ENCODE results near the gene MDP1.
"Not testable (repeated sequence)": the region's sequence is repeated elsewhere in the genome, so short reads cannot be mapped to it uniquely, and the experiment has no call there.

The MDP1 gene

GRCh38 chr14:24249230-24250021 lies 33.6 kb upstream of the MDP1 start:
- no peak for DNase-seq

GRCh38 chr14:24247422-24247821 lies 31.6 kb upstream of the MDP1 start:
- DNase-seq = no peak

- peak in 1 of 2 experiments; percentile 12 for DNase-seq
These were observed 30.9 kb upstream of the MDP1 start for GRCh38 chr14:24246765-24247212.

DNA sequence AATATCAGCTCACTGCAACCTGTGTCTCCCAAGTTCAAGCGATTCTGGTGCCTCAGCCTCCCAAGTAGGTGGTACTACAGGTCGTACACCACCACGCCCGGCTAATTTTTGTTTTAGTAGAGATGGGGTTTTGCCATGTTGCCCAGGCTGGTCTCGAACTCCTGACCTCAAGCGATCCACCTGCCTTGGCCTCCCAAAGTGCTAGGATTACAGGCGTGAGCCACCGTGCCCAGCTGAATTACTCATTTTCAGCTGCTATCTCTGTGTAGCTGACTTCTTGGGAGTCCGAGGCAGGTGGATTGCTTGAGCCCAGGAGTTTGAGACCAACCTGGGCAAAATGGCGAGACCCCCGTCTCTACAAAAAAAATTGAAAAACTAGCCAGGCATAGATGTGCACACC lies 29.5 kb upstream of the MDP1 start:
- not testable (repeated sequence) for DNase-seq

GRCh38 chr14:24243336-24243836 lies 27.5 kb upstream of the MDP1 start:
- DNase-seq = peak in 1 of 2 experiments; percentile 7

GRCh38 chr14:24241829-24242443 lies 26.1 kb upstream of the MDP1 start:
- peak; percentile 90 to 93 for DNase-seq

DNA sequence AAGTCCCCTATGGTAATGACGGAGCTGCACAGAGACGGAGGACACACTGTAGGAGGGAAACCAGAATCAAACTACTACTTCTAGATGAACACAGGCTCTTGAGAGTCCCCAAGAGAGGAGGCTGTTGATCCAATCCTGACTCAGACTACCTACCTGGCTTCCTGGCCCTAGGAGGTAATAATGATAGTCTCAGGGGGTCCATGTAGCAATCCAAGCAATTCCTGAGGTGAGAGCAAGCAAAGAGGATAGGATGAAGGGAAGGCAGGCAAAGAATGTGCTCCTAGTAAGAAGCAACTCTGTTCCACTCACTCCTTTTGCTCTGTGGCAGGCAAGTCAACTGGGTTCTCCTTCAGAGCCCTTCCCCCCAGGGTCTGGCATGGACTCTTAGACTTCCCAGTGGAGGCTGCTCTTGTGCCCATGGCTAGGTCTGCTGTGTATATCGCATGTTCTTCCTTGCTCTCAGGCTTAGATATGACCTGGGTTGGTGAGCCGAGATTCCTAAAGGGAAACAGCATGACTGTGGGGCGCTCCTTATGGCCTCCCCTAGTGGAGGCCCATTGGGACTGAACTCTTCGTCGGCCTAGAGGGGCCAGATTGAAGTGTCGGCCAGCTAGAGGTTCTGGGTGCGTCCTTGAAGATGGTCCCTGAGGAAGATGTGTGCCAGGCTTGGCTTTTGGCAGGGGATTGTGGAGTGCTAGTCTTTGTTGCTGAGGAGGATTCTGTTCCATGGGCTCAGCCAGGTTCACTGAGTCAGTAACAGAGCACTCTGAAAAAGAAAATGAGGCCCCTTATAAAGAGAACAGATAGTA lies 24.4 kb upstream of the MDP1 start:
- no peak for DNase-seq

DNA sequence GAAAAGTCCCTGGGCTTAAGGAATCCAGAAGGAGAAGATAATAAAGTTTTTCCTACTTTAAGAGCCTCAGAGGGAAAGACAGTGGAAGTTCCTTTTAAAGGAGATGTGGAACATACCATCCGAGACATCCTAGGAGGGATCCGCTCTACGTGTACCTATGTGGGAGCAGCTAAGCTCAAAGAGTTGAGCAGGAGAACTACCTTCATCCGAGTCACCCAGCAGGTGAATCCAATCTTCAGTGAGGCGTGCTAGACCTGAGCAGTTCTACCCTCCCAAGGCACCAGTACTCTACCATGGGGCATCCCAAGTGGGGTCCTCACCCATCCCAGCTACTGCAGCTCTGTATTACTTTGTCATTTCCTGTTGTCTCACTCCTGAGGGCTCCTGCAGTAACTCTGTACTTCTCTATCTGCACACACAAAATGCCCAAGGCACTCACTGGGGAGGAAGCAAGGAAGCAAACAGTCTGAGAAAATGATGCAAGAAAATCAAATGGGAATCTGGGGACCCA lies 22.7 kb upstream of the MDP1 start:
- DNase-seq = no peak

GRCh38 chr14:24238123-24238522 lies 22.3 kb upstream of the MDP1 start:
- peak in 1 of 2 experiments; percentile 62 for DNase-seq

- no peak for DNase-seq
These were observed 21.6 kb upstream of the MDP1 start for GRCh38 chr14:24237463-24237955.

- no peak for DNase-seq
These were observed 21.0 kb upstream of the MDP1 start for GRCh38 chr14:24236689-24237462.

DNA sequence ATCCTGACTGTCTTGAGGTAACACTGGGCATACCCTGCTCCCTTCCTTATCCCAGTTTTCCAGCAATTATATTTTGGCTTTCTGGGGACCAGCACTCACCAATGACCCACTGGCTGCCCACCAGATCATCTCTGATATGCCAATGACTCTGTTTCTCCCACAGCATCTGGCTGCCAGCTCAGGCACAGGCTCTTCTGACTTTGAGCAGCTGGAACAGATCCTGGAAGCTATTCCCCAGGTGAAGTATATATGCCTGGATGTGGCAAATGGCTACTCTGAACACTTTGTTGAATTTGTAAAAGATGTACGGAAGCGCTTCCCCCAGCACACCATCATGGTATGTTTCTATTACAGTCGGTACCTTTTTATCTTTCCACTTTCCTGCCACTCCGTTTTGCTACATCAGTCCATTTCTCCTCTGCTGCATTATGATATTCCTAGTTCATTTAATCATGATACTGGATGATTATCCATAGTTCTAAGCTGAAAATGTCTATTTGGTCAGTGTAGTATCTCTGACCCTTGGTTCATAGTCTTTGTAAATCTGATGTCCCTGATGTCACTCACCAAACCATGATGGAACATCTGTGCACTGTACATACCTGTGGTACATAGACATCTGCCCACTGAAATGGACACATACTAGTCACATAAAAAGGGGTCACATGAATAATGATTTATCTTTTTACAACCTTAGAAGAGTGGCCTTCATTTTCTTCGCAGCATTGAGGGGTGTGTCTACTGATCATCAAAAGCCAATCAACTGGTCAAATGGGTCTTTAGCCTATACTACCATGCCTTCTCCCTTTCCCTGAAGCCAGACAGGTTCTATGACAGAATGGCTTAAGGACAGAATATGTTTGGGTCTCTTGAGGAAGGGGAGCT lies 20.2 kb upstream of the MDP1 start:
- no peak for DNase-seq

- no peak for DNase-seq
These were observed 18.5 kb upstream of the MDP1 start for GRCh38 chr14:24234095-24235005.

DNA sequence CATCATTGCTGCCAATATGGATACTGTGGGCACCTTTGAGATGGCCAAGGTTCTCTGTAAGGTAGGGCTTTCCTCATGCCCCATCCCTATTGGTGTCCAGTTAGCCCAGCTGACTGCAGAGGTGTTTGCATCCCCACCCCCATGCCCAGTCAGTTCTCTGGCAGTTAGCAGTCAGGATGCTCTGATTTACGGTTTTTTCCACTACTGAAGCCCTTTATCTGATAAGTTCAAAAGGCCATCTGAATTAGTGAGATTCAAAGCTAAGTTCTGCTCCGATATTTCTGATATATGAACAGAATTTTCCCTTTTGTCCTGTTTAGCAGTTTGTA lies 17.6 kb upstream of the MDP1 start:
- DNase-seq = no peak

DNA sequence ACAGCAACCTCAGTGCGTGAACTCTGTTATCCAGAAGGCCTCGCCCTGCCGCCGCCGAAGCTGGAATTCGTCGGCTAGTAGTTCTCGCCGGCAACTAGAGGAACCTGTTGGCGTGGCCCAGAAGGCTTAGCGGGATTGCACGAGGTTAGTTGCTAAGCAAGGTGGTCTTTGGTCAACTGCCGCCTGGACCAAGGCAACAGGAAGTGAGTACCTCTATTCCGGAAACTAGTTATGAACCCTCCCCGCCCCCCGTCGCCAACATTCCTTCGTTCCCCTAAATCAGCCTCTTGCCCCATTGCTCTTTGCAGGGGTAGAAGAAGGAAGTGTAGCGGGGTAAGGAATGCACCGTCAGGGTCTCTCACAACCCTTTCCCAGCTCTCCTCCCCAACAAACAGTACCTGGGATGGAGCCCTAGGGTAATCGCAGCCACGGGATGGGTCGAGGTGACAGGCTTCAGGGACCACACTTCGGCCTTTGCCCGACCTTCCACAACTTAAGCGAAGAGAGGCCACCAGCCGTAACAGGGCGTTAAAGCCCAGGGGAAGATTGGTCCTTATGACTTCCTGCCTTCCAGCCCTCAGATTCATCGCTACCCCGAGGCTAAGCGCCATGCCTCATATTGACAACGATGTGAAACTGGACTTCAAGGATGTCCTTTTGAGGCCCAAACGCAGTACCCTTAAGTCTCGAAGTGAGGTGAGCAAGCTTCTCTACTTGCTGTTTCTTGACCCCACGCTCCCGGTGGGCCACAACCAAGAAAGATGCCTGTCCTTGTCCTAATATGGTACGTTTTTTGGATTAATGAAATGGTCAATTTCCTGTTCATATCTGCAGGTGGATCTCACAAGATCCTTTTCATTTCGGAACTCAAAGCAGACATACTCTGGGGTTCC lies 17.0 kb upstream of the MDP1 start, which contains the start of gene GMPR2:
GMPR2 (plus strand) TSS at position 285 of the 893 bp plus-strand sequence; CDS start at position 610, 325 bp downstream.
- DNase-seq = no peak

DNA sequence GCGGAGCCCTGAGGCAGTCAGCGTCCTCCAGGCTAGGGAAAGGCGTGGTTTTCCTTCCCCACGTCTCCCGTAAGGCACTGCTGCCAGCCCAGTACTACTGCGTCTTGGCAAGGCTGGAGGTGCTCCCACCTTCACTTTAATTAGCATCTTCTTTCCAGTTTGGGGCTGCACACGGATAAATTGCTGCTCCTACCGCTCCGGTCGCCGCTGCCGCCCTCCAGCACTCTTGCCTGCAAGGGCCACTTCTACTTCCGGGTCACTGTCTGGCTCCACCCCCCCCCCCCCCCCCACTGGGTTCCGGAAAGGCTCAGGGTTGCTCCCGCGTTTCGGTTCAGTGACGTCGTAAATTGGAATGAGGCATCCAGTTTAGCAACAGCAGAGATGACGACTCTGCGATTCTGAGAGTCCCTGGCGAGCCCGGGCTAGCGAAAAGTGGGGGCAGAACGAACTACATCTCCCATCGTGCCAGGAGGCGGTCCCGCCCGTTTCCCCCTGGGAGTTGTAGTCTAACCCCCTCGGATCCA lies 16.3 kb upstream of the MDP1 start, which contains the start of gene NEDD8:
NEDD8 (minus strand) TSS at position 247 of the 524 bp plus-strand sequence; CDS start at position 147, 100 bp downstream.
- peak; percentile 84 to 92 for DNase-seq

DNA sequence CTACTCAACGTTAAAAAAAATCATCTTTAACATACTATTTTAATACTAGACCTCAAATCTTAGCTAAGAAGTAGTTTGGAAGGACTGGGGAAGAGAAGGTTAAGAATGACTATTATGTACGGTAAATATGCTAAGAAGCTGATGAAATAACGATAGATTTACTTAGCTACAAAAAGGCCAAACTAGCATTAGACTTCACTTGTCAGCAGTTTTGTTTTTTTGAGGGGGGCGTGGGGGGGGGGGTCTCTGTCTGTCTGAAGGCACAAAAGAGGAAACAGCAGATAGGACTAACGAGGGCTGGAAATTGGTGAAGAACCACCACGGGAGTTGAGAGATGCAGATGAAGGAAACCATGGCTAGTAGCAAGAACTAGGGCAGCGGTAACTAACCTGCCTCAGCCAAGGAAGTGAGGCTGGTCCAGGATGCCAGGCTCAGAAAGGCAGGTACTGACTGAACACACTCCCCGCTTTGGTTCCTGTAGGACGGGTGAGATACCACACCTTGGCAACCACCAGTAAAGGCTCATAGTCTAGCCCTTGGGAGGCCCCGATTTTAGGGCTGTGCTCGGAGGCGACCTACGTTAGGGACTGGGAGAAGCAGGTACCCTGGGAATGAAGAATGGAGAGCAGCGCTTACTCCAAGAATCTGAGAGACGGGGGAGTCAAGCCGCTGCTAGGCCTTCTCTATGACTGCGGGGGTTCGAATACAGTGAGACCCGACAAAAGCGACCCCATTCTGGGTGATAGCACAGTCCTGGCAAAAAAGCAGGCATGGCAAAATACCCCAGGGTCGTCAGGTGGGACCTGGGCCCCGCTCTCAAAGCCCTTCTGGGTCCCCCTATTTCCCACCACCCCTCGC lies 15.6 kb upstream of the MDP1 start:
- peak in 1 of 2 experiments; percentile 12 for DNase-seq

Measured in stimulated activated CD4-positive, alpha-beta T cell treated with anti-CD3 and anti-CD28 coated beads, Interleukin-4, amount 100 ng/mL, for 4 hours (primary cell).